Measurements from ENCODE around the gene CDAN1. TPM values are rescaled to one million over a fixed set of nuclear protein-coding genes. Genes with fewer than 3 reads are reported as not detected.

Gene CDAN1
- total RNA-seq, 4 donors from 2014 or later: 10.0 to 37.0 (median 13.6) TPM

GRCh38 chr15:42729409-42729808, 7.5 kb downstream of the CDAN1 start:
- H3K4me3 ChIP-seq: no peak overlapping the region
- H3K4me1 ChIP-seq: no peaks in the 10 kb centered on the region
- peaks cover 0 to 50% (median 21%) of the 10 kb centered on the region in 4 donors for H3K36me3 ChIP-seq
- H3K27me3 ChIP-seq: no peaks in the 10 kb centered on the region
- no peak for TF ChIP-seq POLR2A (IDR thresholded peaks at IDR 0.05)
- TF ChIP-seq EP300 (IDR thresholded peaks at IDR 0.05; ENCODE audit: low read depth): no peak
- no peak for TF ChIP-seq POLR2AphosphoS5 (IDR thresholded peaks at IDR 0.05)
- TF ChIP-seq CTCF (IDR thresholded peaks at IDR 0.05): no peak
- intact Hi-C loops (cut with DNase I; ENCODE audit: low total_unique reads) (no loop called here), in situ Hi-C loops (cut with MboI; ENCODE audit: low pct_ligation_motif_present in 1 of 4, low pct_unique_long_range_greater_than_20kb in 1 of 4, low sequenced_read_pairs in 3 of 4) (loop anchor here in 1 of 4 donors (25.0 kb wide), 1 partner anchor 183 kb away; the partner anchor contains the start of gene TTBK2)
- DNase-seq: no peak
- H3K27ac ChIP-seq: no peak overlapping the region
- 92% methylated on average over 6 of the region's 7 CpGs; no CpG with 5 or more reads in 1 of the 2 donors for WGBS, 2 donors (ENCODE audit: low coverage in 1 of 2)
- H3K9me3 ChIP-seq: no peaks in the 10 kb centered on the region

- no peak for DNase-seq
- H3K36me3 ChIP-seq: peaks cover 0 to 55% (median 23%) of the 10 kb centered on the region in 4 donors
- H3K4me3 ChIP-seq: no peak overlapping the region
Measured at GRCh38 chr15:42728972-42729371, 8.0 kb downstream of the CDAN1 start.

GRCh38 chr15:42728560-42728959, 8.4 kb downstream of the CDAN1 start:
- H3K4me3 ChIP-seq: no peak overlapping the region
- WGBS, 2 donors (ENCODE audit: low coverage in 1 of 2): 86% methylated on average over 5 of the region's 5 CpGs; no CpG with 5 or more reads in 1 of the 2 donors
- H3K4me1 ChIP-seq: no peaks in the 10 kb centered on the region
- in situ Hi-C loops (cut with MboI; ENCODE audit: low pct_ligation_motif_present in 1 of 4, low pct_unique_long_range_greater_than_20kb in 1 of 4, low sequenced_read_pairs in 3 of 4): loop anchor here in 1 of 4 donors (25.0 kb wide), 1 partner anchor 184 kb away; the partner anchor contains the start of gene TTBK2
- intact Hi-C loops (cut with DNase I; ENCODE audit: low total_unique reads): no loop called here
- H3K27me3 ChIP-seq: no peaks in the 10 kb centered on the region
- H3K36me3 ChIP-seq: peaks cover 0 to 58% (median 25%) of the 10 kb centered on the region in 4 donors
- no peak overlapping the region for H3K27ac ChIP-seq
- no peak for DNase-seq
- TF ChIP-seq EP300 (IDR thresholded peaks at IDR 0.05; ENCODE audit: low read depth) (no peak), POLR2AphosphoS5 (IDR thresholded peaks at IDR 0.05) (no peak), POLR2A (IDR thresholded peaks at IDR 0.05) (no peak), CTCF (IDR thresholded peaks at IDR 0.05) (no peak)
- H3K9me3 ChIP-seq: no peaks in the 10 kb centered on the region

More at GRCh38 chr15:42728972-42729371, 8.0 kb downstream of the CDAN1 start:
- WGBS, 2 donors (ENCODE audit: low coverage in 1 of 2): 80 to 84% methylated on average over 5 to 14 of the region's 14 CpGs
- in situ Hi-C loops (cut with MboI; ENCODE audit: low pct_ligation_motif_present in 1 of 4, low pct_unique_long_range_greater_than_20kb in 1 of 4, low sequenced_read_pairs in 3 of 4) (loop anchor here in 1 of 4 donors (25.0 kb wide), 1 partner anchor 183 kb away; the partner anchor contains the start of gene TTBK2), intact Hi-C loops (cut with DNase I; ENCODE audit: low total_unique reads) (no loop called here)
- no peak overlapping the region for H3K27ac ChIP-seq
- no peaks in the 10 kb centered on the region for H3K27me3 ChIP-seq
- no peak for TF ChIP-seq EP300 (IDR thresholded peaks at IDR 0.05; ENCODE audit: low read depth)
- TF ChIP-seq POLR2A (IDR thresholded peaks at IDR 0.05): no peak
- no peak for TF ChIP-seq POLR2AphosphoS5 (IDR thresholded peaks at IDR 0.05)
- no peak for TF ChIP-seq CTCF (IDR thresholded peaks at IDR 0.05)
- no peaks in the 10 kb centered on the region for H3K4me1 ChIP-seq
- H3K9me3 ChIP-seq: no peaks in the 10 kb centered on the region

- Histone ChIP-seq H3K27ac (no peak overlapping the region), H3K9me3 (no peaks in the 10 kb centered on the region), H3K4me1 (no peaks in the 10 kb centered on the region), H3K36me3 (peaks cover 0 to 58% (median 29%) of the 10 kb centered on the region in 4 donors), H3K27me3 (no peaks in the 10 kb centered on the region), H3K4me3 (no peak overlapping the region)
- no peak for TF ChIP-seq EP300 (IDR thresholded peaks at IDR 0.05; ENCODE audit: low read depth)
- no peak for TF ChIP-seq CTCF (IDR thresholded peaks at IDR 0.05)
- no peak for TF ChIP-seq POLR2A (IDR thresholded peaks at IDR 0.05)
- no peak for TF ChIP-seq POLR2AphosphoS5 (IDR thresholded peaks at IDR 0.05)
- intact Hi-C loops (cut with DNase I; ENCODE audit: low total_unique reads): no loop called here
- in situ Hi-C loops (cut with MboI; ENCODE audit: low pct_ligation_motif_present in 1 of 4, low pct_unique_long_range_greater_than_20kb in 1 of 4, low sequenced_read_pairs in 3 of 4): loop anchor here in 1 of 4 donors (25.0 kb wide), 1 partner anchor 184 kb away; the partner anchor contains the start of gene TTBK2
- no peak for DNase-seq
- WGBS, 2 donors (ENCODE audit: low coverage in 1 of 2): 87% methylated on average over 13 of the region's 13 CpGs; no CpG with 5 or more reads in 1 of the 2 donors
Measured at GRCh38 chr15:42727750-42728381, 9.1 kb downstream of the CDAN1 start.

Data from transverse colon (tissue), 4 donors.